K562 (cell line): ENCODE results near the gene XBP1. TPM values are rescaled to one million over a fixed set of nuclear protein-coding genes. Genes with fewer than 3 reads are reported as not detected.
A peak's percentile ranks its signal among the peaks of the same experiment; 100 is the strongest.

Experiments
- CC2D1A ChIP-seq: fragments of 450-650 bp; IDR thresholded peaks from 2 replicates; pipeline ENCODE4 v1.6.1; 2017; ENCODE audit warnings: mild to moderate bottlenecking
- CCAR2 ChIP-seq: fragments of 200-400 bp; formaldehyde crosslinking; IDR thresholded peaks from 2 replicates; pipeline ENCODE4 v1.6.1; 2017; ENCODE audit warnings: mild to moderate bottlenecking, low read depth, low read length
- E2F3 ChIP-seq: fragments of 250-450 bp; sonication (Bioruptor Pico); IDR thresholded peaks from 2 replicates; pipeline ENCODE4 v1.4.0; 2020; ENCODE audit warnings: mild to moderate bottlenecking
- ETV6 ChIP-seq, 3 experiments: fragments of 150-350 bp in 1 of 3; sonication (generic) in 1 of 3; formaldehyde crosslinking in 1 of 3; IDR thresholded peaks; 2 replicates each; pipeline versions ENCODE4 v1.6.1 to v1.8.0; 2014 to 2022; ENCODE audit warnings: borderline replicate concordance in 2 of 3, low read depth in 2 of 3, antibody characterized with exemption in 1 of 3, low read length in 1 of 3, mild to moderate bottlenecking in 1 of 3, missing genetic modification reagents in 1 of 3
- HDAC1 ChIP-seq, 2 experiments: fragments of 450-650 bp; IDR thresholded peaks; 2 replicates each; pipeline ENCODE4 v1.6.1; 2016 to 2017; ENCODE audit warnings: inconsistent platforms in 1 of 2, mild to moderate bottlenecking in 1 of 2, moderate library complexity in 1 of 2
- HNRNPLL ChIP-seq: fragments of 200-400 bp; formaldehyde crosslinking; IDR thresholded peaks from 2 replicates; pipeline ENCODE4 v1.6.1; 2017; ENCODE audit warnings: low read length, low read depth, mild to moderate bottlenecking; ENCODE audit not compliant: poor library complexity, severe bottlenecking
- HOXB6 ChIP-seq: fragments of 250-450 bp; sonication (Bioruptor Pico); IDR thresholded peaks from 2 replicates; pipeline ENCODE4 v1.5.1; 2022; ENCODE audit warnings: mild to moderate bottlenecking, borderline replicate concordance
- JUNB ChIP-seq: fragments of 450-650 bp; formaldehyde crosslinking; conservative IDR thresholded peaks from 2 replicates; pipeline ENCODE4 v1.4.0; 2020; ENCODE audit warnings: mild to moderate bottlenecking
- KAT2B ChIP-seq: IDR thresholded peaks from one replicate; pipeline ENCODE4 v1.6.1; 2012; ENCODE audit warnings: low read depth, mild to moderate bottlenecking, control low read depth, inconsistent platforms, low read length, moderate library complexity
- MAFF ChIP-seq: IDR thresholded peaks from 2 replicates; pipeline ENCODE4 v1.6.1; 2012; ENCODE audit warnings: low read length, improper control_type of control experiment
- NCOA2 ChIP-seq, 2 experiments: fragments of 450-650 bp; IDR thresholded peaks; 2 replicates each; pipeline ENCODE4 v1.6.1; 2018; ENCODE audit warnings: mild to moderate bottlenecking in 2 of 2, moderate library complexity in 1 of 2; ENCODE audit not compliant: partially characterized antibody in 2 of 2
- NCOR1 ChIP-seq: fragments of 450-650 bp; IDR thresholded peaks from 2 replicates; pipeline ENCODE4 v1.6.1; 2016; ENCODE audit warnings: mild to moderate bottlenecking, moderate library complexity
- NFE2 ChIP-seq: IDR thresholded peaks from 2 replicates; pipeline ENCODE4 v1.6.1; 2014; ENCODE audit warnings: antibody characterized with exemption, low read depth
- PML ChIP-seq: IDR thresholded peaks from 2 replicates; pipeline ENCODE4 v1.6.1; 2012; ENCODE audit warnings: low read length, inconsistent platforms
- RBFOX2 ChIP-seq: fragments of 200-400 bp; formaldehyde crosslinking; IDR thresholded peaks from 2 replicates; pipeline ENCODE4 v1.6.1; 2017; ENCODE audit warnings: low read depth, mild to moderate bottlenecking, low read length, moderate library complexity
- SP1 ChIP-seq: sonication (generic); formaldehyde crosslinking; IDR thresholded peaks from 2 replicates; pipeline ENCODE4 v1.8.1; 2022; ENCODE audit warnings: mild to moderate bottlenecking, missing genetic modification reagents
- YBX1 ChIP-seq: fragments of 450-650 bp; IDR thresholded peaks from 2 replicates; pipeline ENCODE4 v1.7.1; 2016; ENCODE audit warnings: mild to moderate bottlenecking
- ZNF224 ChIP-seq: sonication (generic); formaldehyde crosslinking; IDR thresholded peaks from 2 replicates; pipeline ENCODE4 v1.8.0; 2022; ENCODE audit warnings: mild to moderate bottlenecking, missing genetic modification reagents
- ZNF584 ChIP-seq: fragments of 200-800 bp; sonication (Bioruptor generic); IDR thresholded peaks from 2 replicates; pipeline ENCODE4 v1.6.1; 2016; ENCODE audit warnings: low read depth, mild to moderate bottlenecking, missing genetic modification characterization, missing compliant biosample characterization
- polyA plus RNA-seq, 8 experiments: library from polyadenylated mRNA; depleted of rRNA in 4 of 8; stranded (reverse) in 5 of 8; unstranded in 3 of 8; fragments of >200 nt; fragmentation: Nextera tagmentation in 2 of 8; fragmentation: Illumina TruSeq in 1 of 8; extraction: Ambion mirVana in 2 of 8; extraction: Trizol in 1 of 8; gene quantifications; 2 replicates each; pipeline versions ENCODE4 v1.2.1 to v1.2.3, GENCODE V29; 2011 to 2014; ENCODE audit warnings: inconsistent platforms in 1 of 8, missing spikeins in 1 of 8
- total RNA-seq, 7 experiments: library from RNA; depleted of rRNA in 6 of 7; stranded (reverse); fragments of >200 nt in 6 of 7; fragmentation: Illumina TruSeq in 2 of 7; extraction: Trizol in 2 of 7; gene quantifications; 2 replicates each; pipeline versions ENCODE4 v1.2.1 to v1.2.3, GENCODE V29; 2011 to 2021; ENCODE audit warnings: low replicate concordance in 1 of 7
- TF ChIP-seq, protein P1 (sequence below): sonication (generic); formaldehyde crosslinking; IDR thresholded peaks from 2 replicates; pipeline ENCODE4 v1.8.0; 2022; ENCODE audit warnings: mild to moderate bottlenecking, low read depth, missing genetic modification reagents
- TF ChIP-seq, protein P2 (sequence below): fragments of 250-450 bp; sonication (Bioruptor Pico); IDR thresholded peaks from 2 replicates; pipeline ENCODE4 v1.5.0; 2020; ENCODE audit warnings: mild to moderate bottlenecking, borderline replicate concordance
- TF ChIP-seq, protein P3 (sequence below): fragments of 450-650 bp; IDR thresholded peaks from 2 replicates; pipeline ENCODE4 v1.6.1; 2018; ENCODE audit not compliant: partially characterized antibody

XBP1 gene
- total and polyA plus RNA-seq, 9 of the 15 experiments (the other 6 are each of a cell fraction or from before 2014, with no cell fraction given), result 25.0 to 218 (median 94.6) TPM

DNA sequence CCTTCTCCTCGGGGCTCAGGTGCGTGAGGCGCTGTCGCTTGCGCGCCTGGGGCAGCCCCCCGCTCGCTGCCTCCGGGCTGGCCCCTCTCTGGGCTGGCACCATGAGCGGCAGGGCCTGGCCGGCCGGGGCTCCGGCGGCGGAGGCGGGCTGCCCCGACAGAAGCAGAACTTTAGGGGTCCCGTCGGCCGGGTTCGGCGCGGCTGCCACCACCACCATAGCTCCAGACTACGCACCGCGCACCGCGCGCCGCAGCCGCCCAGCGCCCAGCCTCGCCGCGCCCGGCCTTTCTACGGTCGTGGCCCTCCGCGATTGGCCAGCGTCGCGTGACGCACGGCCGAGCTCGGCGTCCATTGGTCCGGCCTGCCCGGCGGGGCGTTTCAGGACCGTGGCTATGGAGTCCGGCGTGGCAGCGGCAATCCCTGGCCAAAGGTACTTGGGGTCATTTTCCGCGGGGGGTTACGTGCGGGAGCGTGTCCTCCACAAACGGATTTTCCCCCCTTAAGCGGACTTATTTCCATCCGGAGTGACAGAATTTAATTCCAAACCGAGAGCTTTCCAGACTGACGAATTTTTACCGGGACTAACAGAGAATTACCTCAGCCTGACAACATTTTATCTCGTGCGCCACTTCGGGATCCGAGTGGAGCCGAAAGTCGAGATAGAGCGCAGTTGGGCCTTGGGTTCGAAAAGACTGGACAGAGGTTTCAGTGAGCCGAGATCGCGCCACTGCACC, at the start of gene XBP1 (continued):
- TF ChIP-seq, protein P1, sequence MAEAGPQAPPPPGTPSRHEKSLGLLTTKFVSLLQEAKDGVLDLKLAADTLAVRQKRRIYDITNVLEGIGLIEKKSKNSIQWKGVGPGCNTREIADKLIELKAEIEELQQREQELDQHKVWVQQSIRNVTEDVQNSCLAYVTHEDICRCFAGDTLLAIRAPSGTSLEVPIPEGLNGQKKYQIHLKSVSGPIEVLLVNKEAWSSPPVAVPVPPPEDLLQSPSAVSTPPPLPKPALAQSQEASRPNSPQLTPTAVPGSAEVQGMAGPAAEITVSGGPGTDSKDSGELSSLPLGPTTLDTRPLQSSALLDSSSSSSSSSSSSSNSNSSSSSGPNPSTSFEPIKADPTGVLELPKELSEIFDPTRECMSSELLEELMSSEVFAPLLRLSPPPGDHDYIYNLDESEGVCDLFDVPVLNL (CRISPR knock-in tag), result no peak
- TF ChIP-seq NCOR1 (no peak), ETV6 (IDR thresholded peaks at IDR 0.05; ENCODE audit: borderline replicate concordance in 1 of 2, low read depth in 2 of 2, low read length in 1 of 2) (no peak), ETV6 (CRISPR knock-in tag; IDR thresholded peaks at IDR 0.05; ENCODE audit: borderline replicate concordance) (no peak), RBFOX2 (peak; percentile 100), HOXB6 (CRISPR knock-in tag) (no peak), KAT2B (no peak), NFE2 (no peak), JUNB (CRISPR knock-in tag) (no peak), HNRNPLL (peak; percentile 76), CC2D1A (no peak), HDAC1 (IDR thresholded peaks at IDR 0.05) (no peak; a peak in 1 of 4 replicates), ZNF224 (CRISPR knock-in tag) (no peak), PML (peak; percentile 42; the same call in 1 of the 2 replicates), ZNF584 (CRISPR knock-in tag) (0 out of 2 replicates have a peak, but pooled peaks have one; percentile 13), YBX1 (no peak), MAFF (no peak), NCOA2 (IDR thresholded peaks at IDR 0.05; ENCODE audit: partially characterized antibody in 2 of 2) (no peak), SP1 (peak; percentile 59; the same call in 1 of the 2 replicates), E2F3 (CRISPR knock-in tag) (no peak), CCAR2 (no peak)
- TF ChIP-seq, protein P2, sequence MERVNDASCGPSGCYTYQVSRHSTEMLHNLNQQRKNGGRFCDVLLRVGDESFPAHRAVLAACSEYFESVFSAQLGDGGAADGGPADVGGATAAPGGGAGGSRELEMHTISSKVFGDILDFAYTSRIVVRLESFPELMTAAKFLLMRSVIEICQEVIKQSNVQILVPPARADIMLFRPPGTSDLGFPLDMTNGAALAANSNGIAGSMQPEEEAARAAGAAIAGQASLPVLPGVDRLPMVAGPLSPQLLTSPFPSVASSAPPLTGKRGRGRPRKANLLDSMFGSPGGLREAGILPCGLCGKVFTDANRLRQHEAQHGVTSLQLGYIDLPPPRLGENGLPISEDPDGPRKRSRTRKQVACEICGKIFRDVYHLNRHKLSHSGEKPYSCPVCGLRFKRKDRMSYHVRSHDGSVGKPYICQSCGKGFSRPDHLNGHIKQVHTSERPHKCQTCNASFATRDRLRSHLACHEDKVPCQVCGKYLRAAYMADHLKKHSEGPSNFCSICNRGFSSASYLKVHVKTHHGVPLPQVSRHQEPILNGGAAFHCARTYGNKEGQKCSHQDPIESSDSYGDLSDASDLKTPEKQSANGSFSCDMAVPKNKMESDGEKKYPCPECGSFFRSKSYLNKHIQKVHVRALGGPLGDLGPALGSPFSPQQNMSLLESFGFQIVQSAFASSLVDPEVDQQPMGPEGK (CRISPR knock-in tag), result no peak
- TF ChIP-seq, protein P3, sequence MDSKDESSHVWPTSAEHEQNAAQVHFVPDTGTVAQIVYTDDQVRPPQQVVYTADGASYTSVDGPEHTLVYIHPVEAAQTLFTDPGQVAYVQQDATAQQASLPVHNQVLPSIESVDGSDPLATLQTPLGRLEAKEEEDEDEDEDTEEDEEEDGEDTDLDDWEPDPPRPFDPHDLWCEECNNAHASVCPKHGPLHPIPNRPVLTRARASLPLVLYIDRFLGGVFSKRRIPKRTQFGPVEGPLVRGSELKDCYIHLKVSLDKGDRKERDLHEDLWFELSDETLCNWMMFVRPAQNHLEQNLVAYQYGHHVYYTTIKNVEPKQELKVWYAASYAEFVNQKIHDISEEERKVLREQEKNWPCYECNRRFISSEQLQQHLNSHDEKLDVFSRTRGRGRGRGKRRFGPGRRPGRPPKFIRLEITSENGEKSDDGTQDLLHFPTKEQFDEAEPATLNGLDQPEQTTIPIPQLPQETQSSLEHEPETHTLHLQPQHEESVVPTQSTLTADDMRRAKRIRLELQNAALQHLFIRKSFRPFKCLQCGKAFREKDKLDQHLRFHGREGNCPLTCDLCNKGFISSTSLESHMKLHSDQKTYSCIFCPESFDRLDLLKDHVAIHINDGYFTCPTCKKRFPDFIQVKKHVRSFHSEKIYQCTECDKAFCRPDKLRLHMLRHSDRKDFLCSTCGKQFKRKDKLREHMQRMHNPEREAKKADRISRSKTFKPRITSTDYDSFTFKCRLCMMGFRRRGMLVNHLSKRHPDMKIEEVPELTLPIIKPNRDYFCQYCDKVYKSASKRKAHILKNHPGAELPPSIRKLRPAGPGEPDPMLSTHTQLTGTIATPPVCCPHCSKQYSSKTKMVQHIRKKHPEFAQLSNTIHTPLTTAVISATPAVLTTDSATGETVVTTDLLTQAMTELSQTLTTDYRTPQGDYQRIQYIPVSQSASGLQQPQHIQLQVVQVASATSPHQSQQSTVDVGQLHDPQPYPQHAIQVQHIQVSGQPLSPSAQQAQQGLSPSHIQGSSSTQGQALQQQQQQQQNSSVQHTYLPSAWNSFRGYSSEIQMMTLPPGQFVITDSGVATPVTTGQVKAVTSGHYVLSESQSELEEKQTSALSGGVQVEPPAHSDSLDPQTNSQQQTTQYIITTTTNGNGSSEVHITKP, result peak; percentile 26
